Skeletal muscle tissue (tissue), 4 donors: ENCODE results near the gene CD3E. TPM values are rescaled to one million over a fixed set of nuclear protein-coding genes. Genes with fewer than 3 reads are reported as not detected.

Experiments used
- H3K27ac ChIP-seq: one replicate; pipeline ENCODE4 v1.7.0; 2013; ENCODE audit warnings: mild to moderate bottlenecking, low read depth, low read length, inconsistent platforms
- H3K27me3 ChIP-seq, 3 donors: one replicate each; pipeline ENCODE4 v1.7.0; 2013; ENCODE audit warnings: low read length in 3 of 3; ENCODE audit not compliant: control insufficient read depth in 3 of 3, insufficient read depth in 3 of 3
- H3K36me3 ChIP-seq, 3 donors: one replicate each; pipeline ENCODE4 v1.7.0; 2013; ENCODE audit warnings: low read length in 3 of 3; ENCODE audit not compliant: control insufficient read depth in 3 of 3, insufficient read depth in 3 of 3
- H3K4me1 ChIP-seq, 3 donors: one replicate each; pipeline ENCODE4 v1.7.0; 2013; ENCODE audit warnings: low read length in 3 of 3, mild to moderate bottlenecking in 3 of 3; ENCODE audit not compliant: control insufficient read depth in 3 of 3, insufficient read depth in 3 of 3
- H3K4me3 ChIP-seq, 3 donors: one replicate each; pipeline ENCODE4 v1.7.0; 2013; ENCODE audit warnings: low read length in 3 of 3
- H3K9ac ChIP-seq, 3 donors: one replicate each; pipeline ENCODE4 v1.7.0; 2013; ENCODE audit warnings: low read length in 3 of 3, mild to moderate bottlenecking in 3 of 3, moderate library complexity in 2 of 3, low read depth in 1 of 3
- H3K9me3 ChIP-seq, 3 donors: one replicate each; pipeline ENCODE4 v1.7.0; 2013; ENCODE audit warnings: low read length in 3 of 3; ENCODE audit not compliant: control insufficient read depth in 3 of 3
- total RNA-seq: library from RNA; depleted of rRNA; stranded (reverse); fragments of >200 nt; gene quantifications from one replicate; pipeline ENCODE4 v1.2.3, GENCODE V29; 2014
- donor health status: Osteomylitis.

CD3E gene
- total RNA-seq, 1 donor from 2014 or later, result not detected

GRCh38 chr11:118287006-118287405 is 17.5 kb upstream of the CD3E start:
- H3K9ac ChIP-seq, result no peak overlapping the region
- no peaks in the 10 kb centered on the region for H3K4me1 ChIP-seq
- H3K27me3 ChIP-seq, result peaks cover 0 to 6% (median 3%) of the 10 kb centered on the region in 3 donors
- H3K36me3 ChIP-seq, result no peaks in the 10 kb centered on the region
- H3K27ac ChIP-seq, result no peak overlapping the region
- H3K4me3 ChIP-seq, result no peak overlapping the region
- H3K9me3 ChIP-seq, result no peaks in the 10 kb centered on the region

- Histone ChIP-seq H3K9ac (no peak overlapping the region), H3K36me3 (no peaks in the 10 kb centered on the region), H3K27ac (no peak overlapping the region), H3K4me1 (no peaks in the 10 kb centered on the region), H3K9me3 (no peaks in the 10 kb centered on the region), H3K27me3 (peaks cover 0 to 6% (median 3%) of the 10 kb centered on the region in 3 donors), H3K4me3 (no peak overlapping the region)
Measured at GRCh38 chr11:118289401-118289800, 15.1 kb upstream of the CD3E start.

GRCh38 chr11:118290923-118291322 is 13.6 kb upstream of the CD3E start:
- Histone ChIP-seq H3K4me1 (no peaks in the 10 kb centered on the region), H3K27me3 (peaks cover 0 to 6% (median 3%) of the 10 kb centered on the region in 3 donors), H3K27ac (no peak overlapping the region), H3K9ac (no peak overlapping the region), H3K36me3 (no peaks in the 10 kb centered on the region), H3K4me3 (no peak overlapping the region), H3K9me3 (no peaks in the 10 kb centered on the region)

DNA sequence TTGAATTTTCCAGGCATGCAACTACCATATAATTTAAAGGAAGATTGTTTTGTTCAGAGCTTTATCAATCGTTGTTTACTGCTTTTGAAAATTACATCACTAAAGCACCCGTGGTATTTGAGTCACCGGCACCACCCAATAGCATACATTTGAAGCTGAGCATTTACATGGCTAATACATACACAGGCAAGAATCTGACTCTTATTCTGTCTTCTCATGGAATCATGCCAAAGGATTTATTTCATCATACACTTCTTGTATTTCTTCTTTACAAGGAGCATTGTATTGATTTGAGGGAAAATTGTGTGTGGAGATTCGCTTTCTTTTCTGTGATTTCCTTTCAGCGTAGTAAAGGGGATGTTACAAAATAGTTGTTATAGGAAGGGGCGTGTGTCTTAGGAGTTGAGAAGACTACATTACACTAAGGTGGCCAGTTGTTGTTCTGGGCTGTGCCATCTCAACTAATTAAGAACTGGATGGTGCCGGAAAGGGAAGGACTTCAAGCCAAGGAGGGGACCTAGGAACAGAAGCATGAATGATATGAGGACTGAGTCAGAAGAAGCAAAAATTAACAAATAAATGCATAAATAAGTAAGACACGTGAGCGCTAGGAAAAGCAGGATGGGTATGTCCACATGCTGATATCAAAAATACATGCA is 12.9 kb upstream of the CD3E start:
- no peaks in the 10 kb centered on the region for H3K9me3 ChIP-seq
- H3K27me3 ChIP-seq, result peaks cover 0 to 6% (median 3%) of the 10 kb centered on the region in 3 donors
- H3K4me3 ChIP-seq, result no peak overlapping the region
- no peaks in the 10 kb centered on the region for H3K36me3 ChIP-seq
- no peak overlapping the region for H3K9ac ChIP-seq
- H3K27ac ChIP-seq, result no peak overlapping the region
- no peaks in the 10 kb centered on the region for H3K4me1 ChIP-seq

DNA sequence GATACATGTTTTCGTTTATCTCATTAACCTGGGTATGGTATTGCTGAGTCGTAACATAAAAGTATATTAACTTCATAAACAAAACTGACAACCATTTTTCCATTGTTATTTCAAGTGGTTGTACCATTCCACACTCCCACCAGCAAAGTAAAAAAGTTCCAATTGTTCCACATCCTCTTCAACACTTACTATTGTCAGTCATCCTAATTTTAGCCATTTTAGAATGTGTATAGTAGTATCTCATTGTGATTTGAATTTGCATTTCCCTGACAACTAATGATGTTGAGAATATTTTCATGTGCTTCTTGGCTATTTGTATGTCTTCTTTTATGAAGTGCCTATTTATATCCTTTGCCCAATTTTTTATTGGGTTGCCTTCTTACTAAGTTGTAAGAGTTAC is 10.5 kb upstream of the CD3E start:
- Histone ChIP-seq H3K4me3 (no peak overlapping the region), H3K36me3 (no peaks in the 10 kb centered on the region), H3K9ac (no peak overlapping the region), H3K4me1 (no peaks in the 10 kb centered on the region), H3K9me3 (no peaks in the 10 kb centered on the region), H3K27ac (no peak overlapping the region), H3K27me3 (peaks cover 0 to 6% (median 3%) of the 10 kb centered on the region in 3 donors)

- Histone ChIP-seq H3K9ac (no peak overlapping the region), H3K36me3 (no peaks in the 10 kb centered on the region), H3K9me3 (no peaks in the 10 kb centered on the region), H3K27me3 (peaks cover 0 to 6% (median 3%) of the 10 kb centered on the region in 3 donors), H3K4me3 (no peak overlapping the region), H3K4me1 (no peaks in the 10 kb centered on the region), H3K27ac (no peak overlapping the region)
Measured at GRCh38 chr11:118295199-118295598, 9.3 kb upstream of the CD3E start.

GRCh38 chr11:118295815-118296454 is 8.6 kb upstream of the CD3E start:
- Histone ChIP-seq H3K4me3 (no peak overlapping the region), H3K4me1 (no peaks in the 10 kb centered on the region), H3K9ac (no peak overlapping the region), H3K27ac (no peak overlapping the region), H3K27me3 (peaks cover 0 to 6% (median 3%) of the 10 kb centered on the region in 3 donors), H3K9me3 (no peaks in the 10 kb centered on the region), H3K36me3 (no peaks in the 10 kb centered on the region)

- no peaks in the 10 kb centered on the region for H3K9me3 ChIP-seq
- H3K27me3 ChIP-seq, result peaks cover 4 to 17% (median 10%) of the 10 kb centered on the region in 3 donors
- H3K4me1 ChIP-seq, result no peaks in the 10 kb centered on the region
- no peak overlapping the region for H3K27ac ChIP-seq
- H3K9ac ChIP-seq, result no peak overlapping the region
- H3K4me3 ChIP-seq, result no peak overlapping the region
- no peaks in the 10 kb centered on the region for H3K36me3 ChIP-seq
Measured at GRCh38 chr11:118301600-118302195, 2.8 kb upstream of the CD3E start.

DNA sequence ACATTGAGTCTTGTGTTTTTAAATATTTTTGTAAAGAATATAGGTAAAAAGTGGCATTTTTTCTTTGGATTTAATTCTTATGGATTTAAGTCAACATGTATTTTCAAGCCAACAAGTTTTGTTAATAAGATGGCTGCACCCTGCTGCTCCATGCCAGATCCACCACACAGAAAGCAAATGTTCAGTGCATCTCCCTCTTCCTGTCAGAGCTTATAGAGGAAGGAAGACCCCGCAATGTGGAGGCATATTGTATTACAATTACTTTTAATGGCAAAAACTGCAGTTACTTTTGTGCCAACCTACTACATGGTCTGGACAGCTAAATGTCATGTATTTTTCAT is 333 bp upstream of the CD3E start:
- H3K4me1 ChIP-seq, result no peaks in the 10 kb centered on the region
- no peak overlapping the region for H3K27ac ChIP-seq
- peaks cover 4 to 17% (median 10%) of the 10 kb centered on the region in 3 donors for H3K27me3 ChIP-seq
- H3K9ac ChIP-seq, result no peak overlapping the region
- H3K36me3 ChIP-seq, result no peaks in the 10 kb centered on the region
- H3K4me3 ChIP-seq, result no peak overlapping the region
- no peaks in the 10 kb centered on the region for H3K9me3 ChIP-seq

DNA sequence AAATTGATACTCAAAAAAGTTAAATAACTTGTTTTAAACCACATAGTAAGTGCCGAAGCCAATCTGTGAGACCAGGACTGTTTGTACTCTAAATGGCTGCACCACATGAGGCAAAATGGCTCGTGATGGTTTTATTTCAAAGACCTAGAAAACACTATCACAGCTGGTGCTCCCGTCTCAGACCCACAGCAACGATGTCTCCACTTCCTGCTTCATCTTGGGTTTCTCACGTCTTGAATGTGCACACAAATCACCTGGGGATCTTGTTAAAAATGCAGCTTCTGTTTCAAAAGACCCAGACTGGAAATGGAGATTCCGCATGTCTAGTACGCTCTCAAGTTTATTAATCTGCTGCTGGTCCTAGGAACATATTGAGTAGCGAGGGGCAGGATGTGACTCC is 1.2 kb downstream of the CD3E start:
- Histone ChIP-seq H3K9me3 (no peaks in the 10 kb centered on the region), H3K4me1 (no peaks in the 10 kb centered on the region), H3K27me3 (peaks cover 4 to 17% (median 10%) of the 10 kb centered on the region in 3 donors), H3K9ac (no peak overlapping the region), H3K4me3 (no peak overlapping the region), H3K36me3 (no peaks in the 10 kb centered on the region), H3K27ac (no peak overlapping the region)
